Central memory CD8-positive, alpha-beta T cell (primary cell): ENCODE data around the gene ABLIM1.

Experiments used
- ATAC-seq: fragments of 150-1000 bp; cut with Tn5 transposase; replicated peaks from 2 replicates; pipeline ENCODE4 v1.10.0; 2022; ENCODE audit warnings: mild to moderate bottlenecking, moderate FRiP score, moderate number of reproducible peaks; ENCODE audit not compliant: poor library complexity, severe bottlenecking; ENCODE audit errors: extremely low read depth
- DNase-seq, 2 donors: peaks; one replicate each; pipeline ENCODE4 v3.0.0; 2021; ENCODE audit warnings: low spot score in 2 of 2
- H3K27ac Mint-ChIP-seq: one replicate; pipeline ENCODE4 v1.8.0; 2022; ENCODE audit warnings: low read depth, mild to moderate bottlenecking, moderate library complexity, mixed read lengths
- H3K27me3 Mint-ChIP-seq: one replicate; pipeline ENCODE4 v1.8.0; 2022; ENCODE audit warnings: mixed read lengths
- H3K36me3 Mint-ChIP-seq: one replicate; pipeline ENCODE4 v1.8.0; 2022; ENCODE audit warnings: mild to moderate bottlenecking, moderate library complexity, mixed read lengths; ENCODE audit not compliant: insufficient read depth
- H3K4me1 Mint-ChIP-seq: one replicate; pipeline ENCODE4 v1.8.0; 2022; ENCODE audit warnings: mixed read lengths
- H3K4me3 Mint-ChIP-seq: one replicate; pipeline ENCODE4 v1.8.0; 2022; ENCODE audit warnings: mild to moderate bottlenecking, moderate library complexity, mixed read lengths
- H3K9me3 Mint-ChIP-seq: one replicate; pipeline ENCODE4 v1.8.0; 2022; ENCODE audit warnings: mixed read lengths

The ABLIM1 gene

DNA sequence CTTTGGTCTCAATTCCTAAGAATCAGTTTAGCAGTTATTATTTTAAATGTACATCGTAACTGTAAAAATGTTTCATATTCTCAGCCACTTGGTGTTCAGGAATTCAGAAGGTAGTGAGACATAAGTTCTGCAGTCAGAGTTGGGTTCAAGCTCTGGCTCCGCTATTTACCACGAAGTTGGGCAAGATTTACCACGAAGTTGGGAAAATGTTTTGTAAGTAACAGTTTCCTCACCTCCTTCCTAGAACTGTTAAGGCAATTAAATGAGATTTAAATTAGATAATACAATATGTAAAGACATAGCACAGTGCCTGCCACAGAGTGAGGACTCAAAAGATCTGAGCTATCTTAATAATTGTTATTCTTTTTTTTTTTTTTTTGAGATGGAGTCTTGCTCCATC is 16.3 kb upstream of the ABLIM1 start:
- ATAC-seq (no peak), DNase-seq (no peak)
- no peaks in the 10 kb centered on the region for H3K9me3 Mint-ChIP-seq
- H3K27ac Mint-ChIP-seq, result no peak overlapping the region
- no peaks in the 10 kb centered on the region for H3K36me3 Mint-ChIP-seq
- H3K27me3 Mint-ChIP-seq, result no peaks in the 10 kb centered on the region
- H3K4me3 Mint-ChIP-seq, result no peak overlapping the region
- H3K4me1 Mint-ChIP-seq, result no peaks in the 10 kb centered on the region

DNA sequence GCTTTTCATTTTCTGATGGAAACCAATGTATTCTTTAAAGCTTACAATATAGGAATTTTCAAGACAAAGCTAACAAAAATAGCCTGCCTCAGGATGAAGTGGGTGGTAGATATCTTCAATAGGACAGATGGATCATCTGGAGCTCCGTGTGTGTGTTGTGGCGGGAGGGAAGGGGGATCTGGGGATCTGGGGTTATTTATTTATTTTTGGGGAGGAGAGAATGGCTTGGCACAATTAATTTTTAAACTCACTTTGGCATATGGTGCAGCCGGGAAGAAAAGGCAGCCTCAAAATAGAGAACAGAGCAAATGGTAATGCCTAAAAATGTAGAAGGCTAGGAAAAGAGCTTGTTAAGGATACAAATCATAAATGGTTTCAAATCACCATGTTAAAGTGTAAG is 11.6 kb upstream of the ABLIM1 start:
- Mint-ChIP-seq H3K4me3 (no peak overlapping the region), H3K9me3 (peaks cover 6% of the 10 kb centered on the region), H3K27me3 (peaks cover 10% of the 10 kb centered on the region), H3K36me3 (no peaks in the 10 kb centered on the region), H3K4me1 (no peaks in the 10 kb centered on the region), H3K27ac (no peak overlapping the region)
- DNase-seq (no peak), ATAC-seq (no peak)

DNA sequence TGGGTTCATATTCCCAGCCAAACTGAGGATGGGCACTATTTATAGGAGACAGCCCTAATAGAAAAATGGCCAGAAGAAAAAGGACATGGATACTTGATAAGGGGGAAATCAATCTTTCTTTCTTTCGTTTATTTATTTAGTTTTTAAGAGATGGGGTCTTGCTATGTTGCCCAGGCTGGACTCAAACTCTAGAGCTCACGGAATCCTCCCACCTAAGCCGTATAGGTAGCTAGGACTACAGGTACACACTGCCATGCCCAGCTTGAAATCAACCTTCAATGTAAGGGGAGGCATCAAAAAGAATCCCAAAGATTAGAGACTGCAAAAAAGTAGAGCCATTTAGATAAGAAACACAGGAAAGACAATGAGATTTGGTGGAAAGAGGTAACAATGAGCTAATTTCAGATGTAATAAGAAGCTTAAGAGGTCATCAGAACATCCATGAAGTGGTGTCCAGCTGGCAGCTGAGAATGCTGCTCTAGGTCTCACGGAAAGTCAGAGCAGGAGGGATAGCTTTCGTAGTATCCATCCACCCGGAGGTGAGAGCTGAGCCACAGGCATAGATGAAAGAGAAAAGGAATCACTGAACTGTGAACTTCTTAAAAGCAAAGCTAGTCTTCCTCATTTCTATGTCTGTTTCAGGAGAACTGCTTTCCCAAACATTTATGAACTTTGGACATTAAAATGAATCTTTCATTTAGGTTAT is 10.5 kb upstream of the ABLIM1 start:
- DNase-seq (no peak), ATAC-seq (no peak)
- Mint-ChIP-seq H3K9me3 (peaks cover 6% of the 10 kb centered on the region), H3K4me3 (no peak overlapping the region), H3K4me1 (no peaks in the 10 kb centered on the region), H3K36me3 (no peaks in the 10 kb centered on the region), H3K27ac (no peak overlapping the region), H3K27me3 (peaks cover 10% of the 10 kb centered on the region)

DNA sequence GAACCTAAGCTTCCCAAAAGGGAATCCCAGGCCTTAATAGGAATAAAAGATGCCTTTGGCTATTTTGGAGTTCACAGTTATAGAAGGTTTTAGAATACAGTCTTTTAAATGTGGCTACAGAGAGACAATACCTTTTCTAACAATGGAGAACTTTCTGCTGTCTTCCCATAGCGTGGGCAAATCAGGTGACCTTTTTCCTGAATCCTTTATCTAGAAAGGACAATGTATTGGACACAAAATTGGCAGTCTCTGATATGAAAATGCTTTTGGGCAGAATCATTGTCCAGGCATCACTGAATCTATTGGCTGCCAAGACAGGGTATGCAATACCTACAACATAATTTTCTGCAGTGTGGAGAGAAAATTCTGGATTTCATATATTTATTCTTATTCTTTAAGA is 7.8 kb upstream of the ABLIM1 start:
- Mint-ChIP-seq H3K9me3 (peaks cover 6% of the 10 kb centered on the region), H3K4me3 (no peak overlapping the region), H3K4me1 (no peaks in the 10 kb centered on the region), H3K27me3 (peaks cover 10% of the 10 kb centered on the region), H3K27ac (no peak overlapping the region), H3K36me3 (no peaks in the 10 kb centered on the region)
- ATAC-seq (no peak), DNase-seq (no peak)

DNA sequence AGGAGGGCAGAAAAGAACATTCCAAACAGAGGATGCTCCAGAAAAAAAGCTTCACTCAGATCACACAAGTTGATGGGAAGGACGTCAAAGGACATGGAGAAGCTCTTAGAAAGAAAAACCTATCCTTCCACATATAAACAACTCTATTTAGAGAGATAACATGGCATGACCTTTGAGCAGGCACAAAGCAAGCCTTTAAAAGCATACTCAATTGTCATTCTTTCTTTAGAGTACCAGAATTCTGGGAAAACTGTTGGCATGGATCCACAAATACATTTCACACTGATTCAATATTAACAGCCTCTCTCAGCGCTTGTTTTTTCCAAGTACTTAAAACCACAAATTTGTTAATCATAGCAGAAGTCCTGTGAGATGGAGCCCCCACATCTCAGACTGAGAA is 7.3 kb upstream of the ABLIM1 start:
- no peak overlapping the region for H3K4me3 Mint-ChIP-seq
- peaks cover 6% of the 10 kb centered on the region for H3K9me3 Mint-ChIP-seq
- H3K4me1 Mint-ChIP-seq, result no peaks in the 10 kb centered on the region
- H3K27ac Mint-ChIP-seq, result no peak overlapping the region
- H3K27me3 Mint-ChIP-seq, result peaks cover 10% of the 10 kb centered on the region
- no peak for ATAC-seq
- H3K36me3 Mint-ChIP-seq, result no peaks in the 10 kb centered on the region
- DNase-seq, result no peak

DNA sequence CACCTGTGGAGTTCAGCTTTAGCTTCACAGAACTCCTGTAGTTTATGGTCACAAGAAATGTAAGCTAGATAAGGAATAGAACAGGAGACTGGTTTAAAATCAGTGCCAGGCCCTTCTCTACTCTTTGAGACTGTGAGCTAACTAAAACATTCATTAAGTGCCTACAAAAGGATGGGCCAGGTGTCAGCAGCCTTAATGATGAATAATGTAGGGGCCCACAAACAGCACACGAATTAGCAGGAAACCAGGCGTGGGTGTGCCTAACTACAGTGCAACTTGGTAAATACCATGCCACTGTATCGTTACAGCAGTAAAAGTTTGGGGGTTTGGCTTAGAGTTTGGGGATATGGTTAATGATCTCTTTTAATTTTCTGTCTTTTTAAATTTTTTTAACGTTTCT is 6.1 kb upstream of the ABLIM1 start:
- no peaks in the 10 kb centered on the region for H3K4me1 Mint-ChIP-seq
- no peak for ATAC-seq
- no peak overlapping the region for H3K4me3 Mint-ChIP-seq
- peaks cover 6% of the 10 kb centered on the region for H3K9me3 Mint-ChIP-seq
- no peak for DNase-seq
- H3K36me3 Mint-ChIP-seq, result no peaks in the 10 kb centered on the region
- no peak overlapping the region for H3K27ac Mint-ChIP-seq
- peaks cover 10% of the 10 kb centered on the region for H3K27me3 Mint-ChIP-seq

DNA sequence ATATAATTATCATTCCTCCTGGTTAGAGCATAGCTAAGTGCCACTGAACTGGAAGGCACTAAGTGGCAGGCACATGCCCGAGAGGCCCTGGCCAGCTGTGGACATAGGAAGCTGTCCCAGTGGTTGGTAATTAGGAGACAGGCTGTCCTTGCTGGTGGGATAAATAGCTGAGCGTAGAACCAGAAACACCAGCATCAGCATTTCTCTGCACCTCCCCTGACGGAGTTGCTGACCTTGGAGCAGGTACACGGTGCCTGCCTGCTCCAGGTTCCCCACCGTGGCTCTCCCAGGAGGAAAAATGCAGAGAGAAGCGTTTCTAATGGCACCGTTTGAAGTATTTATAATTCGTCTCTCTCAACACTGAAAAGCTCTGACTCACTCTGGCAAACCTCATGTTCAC is 5.6 kb upstream of the ABLIM1 start:
- H3K4me3 Mint-ChIP-seq, result no peak overlapping the region
- no peak for ATAC-seq
- no peaks in the 10 kb centered on the region for H3K4me1 Mint-ChIP-seq
- H3K27ac Mint-ChIP-seq, result no peak overlapping the region
- no peak for DNase-seq
- peaks cover 6% of the 10 kb centered on the region for H3K9me3 Mint-ChIP-seq
- H3K36me3 Mint-ChIP-seq, result no peaks in the 10 kb centered on the region
- H3K27me3 Mint-ChIP-seq, result peaks cover 10% of the 10 kb centered on the region

DNA sequence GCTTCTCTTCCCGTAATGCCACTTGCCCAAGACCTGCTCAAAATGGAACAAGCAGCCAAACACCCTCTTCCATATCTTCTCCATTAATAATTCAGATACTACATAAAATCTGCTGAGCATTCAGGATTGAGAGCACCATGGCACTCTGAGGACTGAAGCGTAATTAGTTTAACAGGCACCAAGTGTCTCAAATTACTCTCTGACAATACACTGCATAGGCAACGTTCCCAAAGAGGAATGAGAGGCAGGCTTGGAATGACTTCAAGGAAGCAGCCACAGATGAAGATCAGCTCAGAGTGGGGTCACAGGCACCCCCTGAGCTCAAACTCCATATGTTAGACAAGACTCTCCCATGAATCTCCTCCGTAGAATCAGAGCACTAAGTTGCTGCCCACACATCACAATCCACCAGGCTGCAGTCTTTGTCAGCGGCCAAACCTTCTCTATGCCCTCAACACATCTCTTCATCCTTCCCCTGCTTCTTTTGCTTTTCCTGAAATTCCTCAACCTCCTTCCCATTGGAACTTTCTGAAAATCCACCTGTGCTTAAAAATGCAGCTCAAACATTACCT is 4.7 kb upstream of the ABLIM1 start:
- Mint-ChIP-seq H3K4me1 (no peaks in the 10 kb centered on the region), H3K36me3 (no peaks in the 10 kb centered on the region), H3K27ac (no peak overlapping the region), H3K9me3 (peaks cover 4% of the 10 kb centered on the region), H3K4me3 (no peak overlapping the region), H3K27me3 (peaks cover 2% of the 10 kb centered on the region)
- ATAC-seq (no peak), DNase-seq (no peak)

DNA sequence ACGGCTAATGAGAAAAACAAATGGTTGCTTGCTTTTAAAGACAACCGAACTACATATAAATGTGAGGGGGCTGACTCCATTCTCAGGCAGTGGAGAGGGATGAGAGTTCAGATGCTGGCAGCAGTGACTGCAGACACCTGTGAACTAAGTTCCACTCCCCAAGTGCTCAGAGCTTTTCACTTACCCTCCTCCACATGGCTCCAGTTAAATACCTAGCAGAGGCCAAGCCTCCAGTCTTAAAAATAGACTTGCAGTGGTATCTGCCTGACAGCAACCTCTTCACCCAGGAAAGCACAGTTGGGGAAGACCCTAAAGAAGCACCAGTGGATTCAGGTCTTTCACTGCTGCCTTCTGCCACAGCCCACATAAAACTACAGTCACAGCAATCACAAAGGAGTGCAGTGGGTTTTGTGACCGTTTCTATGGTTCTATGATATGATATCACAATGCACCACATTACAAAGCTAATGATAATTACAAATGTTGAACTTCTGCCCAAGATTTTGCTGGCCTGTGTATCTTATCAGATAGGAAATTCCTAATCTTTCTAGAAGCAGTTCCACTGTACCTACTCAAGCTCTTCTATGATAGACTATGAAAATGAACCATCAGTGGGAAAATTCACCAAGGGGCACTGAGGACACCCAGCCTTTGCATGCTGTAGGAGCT is 3.3 kb upstream of the ABLIM1 start:
- Mint-ChIP-seq H3K4me1 (no peaks in the 10 kb centered on the region), H3K27ac (no peak overlapping the region), H3K4me3 (no peak overlapping the region), H3K27me3 (no peaks in the 10 kb centered on the region), H3K9me3 (no peaks in the 10 kb centered on the region), H3K36me3 (no peaks in the 10 kb centered on the region)
- DNase-seq, result no peak
- ATAC-seq, result no peak

DNA sequence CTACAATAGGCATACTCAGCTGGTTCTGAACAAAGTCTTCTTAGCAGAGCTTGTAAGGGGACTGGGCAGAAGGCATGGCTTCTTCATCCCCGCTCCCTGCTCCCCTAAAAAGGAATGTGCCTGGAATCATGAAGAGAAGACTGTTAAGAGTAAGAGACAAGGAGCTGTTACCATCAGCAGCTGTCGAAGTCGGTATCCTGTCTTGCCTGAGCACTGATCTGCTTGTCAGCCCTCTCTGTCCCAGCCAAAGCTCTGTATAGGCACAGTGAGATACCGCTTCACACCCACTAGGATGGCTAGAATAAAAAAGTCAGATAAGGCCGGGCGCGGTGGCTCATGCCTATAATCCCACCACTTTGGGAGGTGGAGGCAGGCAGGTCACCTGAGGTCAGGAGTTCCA is 2.4 kb downstream of the ABLIM1 start:
- Mint-ChIP-seq H3K36me3 (no peaks in the 10 kb centered on the region), H3K27ac (no peak overlapping the region), H3K4me3 (no peak overlapping the region), H3K4me1 (no peaks in the 10 kb centered on the region), H3K27me3 (no peaks in the 10 kb centered on the region), H3K9me3 (no peaks in the 10 kb centered on the region)
- DNase-seq (no peak), ATAC-seq (no peak)

DNA sequence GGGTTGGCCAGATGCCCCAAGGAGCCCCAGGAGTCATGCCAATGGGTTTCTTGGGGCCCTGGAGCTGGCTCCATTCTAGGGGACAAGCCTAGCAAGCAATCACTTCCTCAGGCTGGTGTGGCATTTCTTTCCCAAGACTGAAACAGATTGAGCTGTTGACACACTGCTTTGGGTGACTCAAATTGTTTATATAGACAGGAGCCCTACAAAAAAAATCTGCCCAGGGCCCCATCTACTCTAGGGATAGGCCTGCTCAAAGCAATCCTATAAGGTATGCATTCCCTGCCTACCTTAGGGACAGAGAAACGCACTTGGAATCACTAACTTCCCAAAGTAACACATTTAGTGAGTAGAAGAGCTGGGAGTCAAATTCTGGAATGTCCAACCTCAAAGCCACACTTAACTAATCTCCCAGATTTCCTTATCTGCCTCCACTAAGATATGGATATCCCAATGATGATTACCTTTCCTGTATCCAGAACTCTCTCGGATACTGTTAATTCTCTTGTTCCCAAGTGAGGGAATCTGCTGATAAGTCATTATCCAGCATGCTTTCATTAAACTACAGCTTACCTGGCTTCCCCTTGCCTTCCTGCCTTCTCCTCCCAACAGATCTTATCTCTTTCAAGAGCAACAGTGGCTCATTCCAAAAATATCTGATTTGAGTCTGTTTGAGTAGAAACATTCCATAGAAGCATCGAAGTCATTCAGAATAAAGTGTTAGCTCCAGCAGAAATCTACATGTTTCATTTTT is 3.1 kb downstream of the ABLIM1 start:
- Mint-ChIP-seq H3K4me1 (no peaks in the 10 kb centered on the region), H3K27me3 (no peaks in the 10 kb centered on the region), H3K4me3 (no peak overlapping the region), H3K36me3 (no peaks in the 10 kb centered on the region), H3K27ac (no peak overlapping the region), H3K9me3 (no peaks in the 10 kb centered on the region)
- DNase-seq (no peak), ATAC-seq (no peak)

DNA sequence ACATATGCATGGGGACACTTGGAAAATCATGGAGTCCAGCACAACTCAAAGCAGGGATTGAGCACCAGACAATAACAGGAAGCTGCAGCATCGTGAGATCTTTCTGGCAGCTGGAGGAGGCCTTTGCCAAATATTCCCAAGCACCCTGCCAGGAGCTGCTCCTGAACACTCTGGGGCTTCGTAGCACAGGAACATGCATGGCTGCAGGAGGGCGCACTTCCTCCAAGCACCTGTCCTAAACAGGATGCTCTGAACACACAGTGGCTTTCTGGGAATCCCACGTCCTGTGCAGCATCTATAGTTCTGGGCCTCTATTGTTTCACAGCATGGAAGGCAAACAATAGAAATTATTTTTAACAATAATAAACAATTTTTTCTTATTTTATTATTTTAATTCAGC is 4.1 kb downstream of the ABLIM1 start:
- no peak for DNase-seq
- Mint-ChIP-seq H3K9me3 (no peaks in the 10 kb centered on the region), H3K4me1 (no peaks in the 10 kb centered on the region), H3K27ac (no peak overlapping the region), H3K27me3 (no peaks in the 10 kb centered on the region), H3K4me3 (no peak overlapping the region), H3K36me3 (no peaks in the 10 kb centered on the region)
- no peak for ATAC-seq
